HL-60 (cell line): ENCODE measurements around the gene DOK5.

Experiments used
- DNase-seq, 2 experiments: peaks; one replicate each; pipeline ENCODE4 v3.0.0-alpha.2; 2010 to 2020; ENCODE audit warnings: low read depth in 1 of 2, low spot score in 1 of 2
- H3K27ac ChIP-seq: fragments of 250-450 bp; sonication (Bioruptor Pico); replicated peaks from 2 replicates; pipeline ENCODE4 v1.5.1; 2020; ENCODE audit warnings: mild to moderate bottlenecking, moderate library complexity
- H3K27me3 ChIP-seq: fragments of 250-450 bp; sonication (Bioruptor Pico); 2 replicates; pipeline ENCODE4 v1.5.1; 2021; ENCODE audit warnings: mild to moderate bottlenecking, moderate library complexity; ENCODE audit not compliant: insufficient read depth, poor library complexity, severe bottlenecking
- H3K4me3 ChIP-seq: replicated peaks from 2 replicates; pipeline ENCODE4 v1.5.1; 2011; ENCODE audit warnings: mild to moderate bottlenecking, control low read depth, low read length; ENCODE audit not compliant: insufficient read depth
- CTCF ChIP-seq: IDR thresholded peaks from one replicate; pipeline ENCODE4 v1.5.1; 2011; ENCODE audit warnings: low read length, control low read depth, inconsistent platforms; ENCODE audit not compliant: insufficient read depth
- GABPA ChIP-seq: IDR thresholded peaks from 2 replicates; pipeline ENCODE4 v1.6.1; 2012; ENCODE audit warnings: low read depth
- POLR2AphosphoS5 ChIP-seq: IDR thresholded peaks from 2 replicates; pipeline ENCODE4 v1.6.1; 2012; ENCODE audit warnings: low read depth
- SPI1 ChIP-seq: IDR thresholded peaks from 2 replicates; pipeline ENCODE4 v1.6.1; 2012; ENCODE audit warnings: low read depth, mild to moderate bottlenecking, borderline replicate concordance
- TF ChIP-seq, protein P1 (sequence below): IDR thresholded peaks from 2 replicates; pipeline ENCODE4 v1.6.1; 2012; ENCODE audit warnings: low read depth; ENCODE audit not compliant: insufficient replicate concordance

Gene DOK5

GRCh38 chr20:54454982-54455381, 20.4 kb upstream of the DOK5 start:
- no peak overlapping the region for H3K4me3 ChIP-seq
- no peak for DNase-seq
- TF ChIP-seq, protein P1, sequence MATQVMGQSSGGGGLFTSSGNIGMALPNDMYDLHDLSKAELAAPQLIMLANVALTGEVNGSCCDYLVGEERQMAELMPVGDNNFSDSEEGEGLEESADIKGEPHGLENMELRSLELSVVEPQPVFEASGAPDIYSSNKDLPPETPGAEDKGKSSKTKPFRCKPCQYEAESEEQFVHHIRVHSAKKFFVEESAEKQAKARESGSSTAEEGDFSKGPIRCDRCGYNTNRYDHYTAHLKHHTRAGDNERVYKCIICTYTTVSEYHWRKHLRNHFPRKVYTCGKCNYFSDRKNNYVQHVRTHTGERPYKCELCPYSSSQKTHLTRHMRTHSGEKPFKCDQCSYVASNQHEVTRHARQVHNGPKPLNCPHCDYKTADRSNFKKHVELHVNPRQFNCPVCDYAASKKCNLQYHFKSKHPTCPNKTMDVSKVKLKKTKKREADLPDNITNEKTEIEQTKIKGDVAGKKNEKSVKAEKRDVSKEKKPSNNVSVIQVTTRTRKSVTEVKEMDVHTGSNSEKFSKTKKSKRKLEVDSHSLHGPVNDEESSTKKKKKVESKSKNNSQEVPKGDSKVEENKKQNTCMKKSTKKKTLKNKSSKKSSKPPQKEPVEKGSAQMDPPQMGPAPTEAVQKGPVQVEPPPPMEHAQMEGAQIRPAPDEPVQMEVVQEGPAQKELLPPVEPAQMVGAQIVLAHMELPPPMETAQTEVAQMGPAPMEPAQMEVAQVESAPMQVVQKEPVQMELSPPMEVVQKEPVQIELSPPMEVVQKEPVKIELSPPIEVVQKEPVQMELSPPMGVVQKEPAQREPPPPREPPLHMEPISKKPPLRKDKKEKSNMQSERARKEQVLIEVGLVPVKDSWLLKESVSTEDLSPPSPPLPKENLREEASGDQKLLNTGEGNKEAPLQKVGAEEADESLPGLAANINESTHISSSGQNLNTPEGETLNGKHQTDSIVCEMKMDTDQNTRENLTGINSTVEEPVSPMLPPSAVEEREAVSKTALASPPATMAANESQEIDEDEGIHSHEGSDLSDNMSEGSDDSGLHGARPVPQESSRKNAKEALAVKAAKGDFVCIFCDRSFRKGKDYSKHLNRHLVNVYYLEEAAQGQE, result no peak
- no peak for TF ChIP-seq SPI1
- TF ChIP-seq CTCF, result no peak
- TF ChIP-seq POLR2AphosphoS5, result no peak
- no peak for TF ChIP-seq GABPA
- H3K27ac ChIP-seq, result no peak overlapping the region
- H3K27me3 ChIP-seq, result no peaks in the 10 kb centered on the region

- H3K27me3 ChIP-seq, result no peaks in the 10 kb centered on the region
- DNase-seq, result no peak
- H3K27ac ChIP-seq, result no peak overlapping the region
- TF ChIP-seq CTCF, result no peak
- no peak for TF ChIP-seq POLR2AphosphoS5
- TF ChIP-seq GABPA, result no peak
- TF ChIP-seq, protein P1, result no peak
- no peak for TF ChIP-seq SPI1
- no peak overlapping the region for H3K4me3 ChIP-seq
Observed at GRCh38 chr20:54456423-54456822, 19.0 kb upstream of the DOK5 start.

DNA sequence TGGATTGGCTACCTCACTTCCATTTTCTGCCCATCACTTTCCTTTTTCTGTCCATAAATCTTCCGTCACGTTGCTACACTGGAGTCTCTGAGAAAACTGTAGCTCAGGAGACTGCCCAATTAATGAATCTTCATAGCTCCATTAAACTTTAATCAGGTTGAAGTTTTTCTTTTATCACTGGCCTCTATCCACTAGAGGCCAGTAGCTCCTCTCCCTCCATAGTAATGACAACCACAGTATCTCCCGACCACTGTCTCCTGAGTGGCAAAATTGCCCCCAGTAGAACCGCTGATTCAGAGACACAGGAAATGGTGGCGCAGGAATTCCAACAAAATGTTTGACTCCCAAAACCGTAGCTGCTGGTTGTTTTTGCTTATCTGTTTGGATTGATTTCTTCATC, 18.4 kb upstream of the DOK5 start:
- TF ChIP-seq POLR2AphosphoS5 (no peak), CTCF (no peak), GABPA (no peak), SPI1 (no peak)
- TF ChIP-seq, protein P1, result no peak

More for the DNA sequence above, 18.4 kb upstream of the DOK5 start:
- Histone ChIP-seq H3K27me3 (no peaks in the 10 kb centered on the region), H3K4me3 (no peak overlapping the region), H3K27ac (no peak overlapping the region)
- no peak for DNase-seq
